HG03159 (cell line): ENCODE results near the gene KCNH1.
"Not testable (repeated sequence)": the region's sequence is repeated elsewhere in the genome, so short reads cannot be mapped to it uniquely, and the experiment has no call there.

Experiments used
- ATAC-seq: cut with Tn5 transposase; IDR thresholded peaks from one replicate; pipeline ENCODE4 v1.9.1; 2021; ENCODE audit warnings: mild to moderate bottlenecking, moderate library complexity; ENCODE audit not compliant: unreplicated experiment

KCNH1 gene

DNA sequence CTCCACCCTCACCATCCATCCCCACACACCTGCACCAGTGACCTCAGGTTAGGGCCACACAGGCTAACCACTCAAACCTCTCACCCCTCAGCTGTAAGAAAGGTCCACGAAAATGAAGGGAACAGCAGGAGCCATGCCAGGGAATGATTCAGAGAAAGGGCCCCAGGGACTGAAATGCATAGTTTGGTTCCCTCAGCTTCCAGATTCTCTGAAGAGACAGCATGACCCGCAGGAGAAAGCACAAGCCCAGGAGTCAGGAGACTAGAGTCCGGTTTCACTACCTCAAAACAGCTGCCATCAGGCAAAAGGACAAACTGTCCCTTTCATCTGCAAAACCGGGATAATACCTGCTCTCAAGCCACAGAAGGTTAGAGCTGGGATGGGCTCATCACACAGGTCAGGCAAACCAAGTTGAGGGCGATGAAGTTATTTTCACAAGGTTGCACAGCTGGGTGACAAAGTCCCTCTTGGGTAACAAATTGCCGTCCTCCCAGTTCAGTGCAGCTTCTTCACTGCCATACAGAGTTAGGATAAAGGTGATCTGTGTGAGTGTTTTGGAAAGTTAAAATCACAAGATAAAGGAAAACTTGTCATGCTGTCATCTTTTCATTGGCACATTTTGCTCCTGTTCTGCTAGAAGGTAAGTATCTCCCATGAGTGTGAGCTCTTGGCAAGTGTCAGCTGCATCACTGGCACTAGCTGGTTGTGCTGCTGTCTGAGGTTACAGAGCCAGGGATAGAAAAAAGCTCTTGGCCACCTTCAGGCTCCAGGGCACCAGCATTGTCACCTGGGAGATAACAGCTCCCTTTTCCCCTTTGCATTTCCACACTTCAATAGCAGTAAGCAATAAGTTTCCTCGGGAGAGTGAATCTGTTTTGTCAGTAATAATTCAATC, 120.4 kb downstream of the KCNH1 start:
- no peak for ATAC-seq

DNA sequence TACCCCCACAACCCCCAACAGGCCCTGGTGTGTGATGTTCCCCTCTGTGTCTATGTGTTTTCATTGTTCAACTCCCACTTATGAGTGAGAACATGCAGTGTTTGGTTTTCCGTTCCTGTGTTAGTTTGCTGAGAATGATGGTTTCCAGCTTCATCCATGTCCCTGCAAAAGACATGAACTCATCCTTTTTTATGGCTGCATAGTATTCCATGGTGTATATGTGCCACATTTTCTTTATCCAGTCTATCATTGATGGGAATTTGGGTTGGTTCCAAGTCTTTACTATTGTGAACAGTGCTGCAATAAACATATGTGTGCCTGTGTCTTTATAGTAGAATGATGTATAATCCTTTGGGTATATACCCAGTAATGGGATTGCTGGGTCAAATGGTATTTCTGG, 122.8 kb downstream of the KCNH1 start:
- ATAC-seq: not testable (repeated sequence)

- no peak for ATAC-seq
Measured at GRCh38 chr1:211009944-211010343, 124.0 kb downstream of the KCNH1 start.

DNA sequence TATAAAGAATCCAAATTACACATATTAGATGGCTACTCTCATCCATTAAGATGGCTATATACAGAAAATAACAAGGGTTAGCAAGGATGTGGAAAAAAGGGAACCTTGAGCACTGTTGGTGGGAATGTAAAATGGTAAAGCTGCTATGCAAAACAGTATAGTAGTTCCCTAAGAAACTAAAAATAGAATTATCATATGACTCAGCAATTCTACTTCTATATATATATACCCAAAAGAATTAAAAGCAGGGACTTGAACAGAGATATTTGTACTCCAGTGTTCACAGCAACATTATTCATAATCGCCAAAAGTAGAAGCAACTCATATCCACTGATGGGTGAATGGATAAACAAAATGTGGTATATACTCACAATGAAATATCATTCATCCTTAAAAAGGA, 126.1 kb downstream of the KCNH1 start:
- ATAC-seq: no peak

GRCh38 chr1:210995931-210996330, 138.0 kb downstream of the KCNH1 start:
- not testable (repeated sequence) for ATAC-seq

DNA sequence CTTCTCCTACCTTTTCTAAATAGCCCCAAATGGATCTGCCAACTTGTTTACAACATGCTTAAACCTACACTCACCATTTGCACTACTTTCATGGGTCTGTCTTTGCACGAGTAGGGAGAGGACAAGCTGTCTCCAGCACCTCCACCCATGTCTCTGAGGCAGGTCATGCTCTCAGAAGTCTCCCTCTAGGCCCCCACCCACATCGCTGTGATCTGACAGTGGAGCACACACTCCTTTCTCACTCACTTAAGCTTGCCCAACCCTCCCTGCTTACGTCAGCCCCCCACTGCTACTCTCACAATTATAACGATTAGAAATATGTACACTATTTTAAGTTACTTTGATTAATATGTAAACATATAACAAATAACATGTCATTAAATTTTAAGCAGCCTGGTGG, 141.1 kb downstream of the KCNH1 start:
- ATAC-seq: no peak

DNA sequence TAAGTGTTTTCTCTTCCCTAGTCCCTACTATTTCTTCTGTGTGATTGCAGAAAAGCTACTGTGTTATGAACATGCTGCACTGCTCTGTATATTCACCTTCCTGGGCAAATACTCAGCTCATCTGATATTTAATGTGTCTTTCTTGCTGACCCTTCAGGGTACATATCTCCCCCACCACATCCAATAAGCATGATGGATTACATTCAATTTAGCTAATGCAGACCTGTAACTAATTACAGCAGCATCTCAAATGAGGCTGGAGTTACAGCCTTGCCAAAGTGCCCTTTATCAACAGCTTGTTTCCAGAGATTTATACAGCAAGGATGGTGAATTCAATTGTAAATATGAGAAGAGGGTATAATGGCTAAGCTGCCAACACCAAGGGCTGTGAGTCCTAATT, 144.0 kb downstream of the KCNH1 start:
- ATAC-seq: no peak

- no peak for ATAC-seq
Measured at GRCh38 chr1:210981490-210981889, 152.5 kb downstream of the KCNH1 start.

DNA sequence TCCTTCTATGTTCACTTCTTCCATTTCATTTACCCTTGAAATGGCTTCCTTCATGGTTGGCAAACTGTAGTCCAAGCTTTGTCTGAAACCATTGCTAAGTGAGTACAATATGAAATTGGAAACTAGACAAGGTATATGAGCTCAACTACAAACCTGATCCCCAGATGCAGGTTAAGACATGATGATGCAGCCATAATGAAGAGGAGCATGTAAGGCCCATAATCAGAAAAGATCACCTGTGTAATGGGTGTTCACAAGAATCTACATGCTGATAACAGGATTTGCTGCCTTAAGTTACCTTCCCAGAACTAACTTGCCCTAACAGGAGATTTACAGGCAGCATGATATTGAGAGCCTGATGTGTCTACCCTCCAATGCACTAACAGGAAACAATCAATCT, 153.9 kb downstream of the KCNH1 start:
- ATAC-seq: no peak

DNA sequence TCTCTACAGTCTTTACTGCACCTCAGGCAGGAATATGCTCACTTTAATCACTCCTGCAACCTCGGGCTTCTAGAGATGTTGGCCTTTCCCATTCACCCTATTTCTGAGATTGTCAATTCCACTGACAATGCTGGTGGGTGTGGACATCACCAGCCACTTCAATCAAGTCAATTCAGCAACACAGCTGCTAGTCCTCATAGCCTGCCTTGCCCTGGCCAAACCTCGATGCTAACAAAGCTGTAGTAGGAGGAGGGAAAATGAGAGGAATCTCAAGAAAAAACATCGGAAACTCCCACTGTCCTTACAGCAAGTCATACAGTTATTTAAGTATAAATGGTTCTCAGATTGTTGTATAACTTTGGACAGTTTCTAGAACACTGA, 155.0 kb downstream of the KCNH1 start:
- ATAC-seq: no peak

GRCh38 chr1:210978316-210978973, 155.5 kb downstream of the KCNH1 start:
- no peak for ATAC-seq

GRCh38 chr1:210951279-210951678, 182.7 kb downstream of the KCNH1 start:
- ATAC-seq: no peak

- peak; percentile 91 for ATAC-seq
Measured at GRCh38 chr1:210949940-210950546, 183.9 kb downstream of the KCNH1 start.

GRCh38 chr1:210949489-210949888, 184.5 kb downstream of the KCNH1 start:
- ATAC-seq: no peak

- no peak for ATAC-seq
Measured at GRCh38 chr1:210949039-210949438, 184.9 kb downstream of the KCNH1 start.

GRCh38 chr1:210944252-210944651, 189.7 kb downstream of the KCNH1 start:
- ATAC-seq: no peak

DNA sequence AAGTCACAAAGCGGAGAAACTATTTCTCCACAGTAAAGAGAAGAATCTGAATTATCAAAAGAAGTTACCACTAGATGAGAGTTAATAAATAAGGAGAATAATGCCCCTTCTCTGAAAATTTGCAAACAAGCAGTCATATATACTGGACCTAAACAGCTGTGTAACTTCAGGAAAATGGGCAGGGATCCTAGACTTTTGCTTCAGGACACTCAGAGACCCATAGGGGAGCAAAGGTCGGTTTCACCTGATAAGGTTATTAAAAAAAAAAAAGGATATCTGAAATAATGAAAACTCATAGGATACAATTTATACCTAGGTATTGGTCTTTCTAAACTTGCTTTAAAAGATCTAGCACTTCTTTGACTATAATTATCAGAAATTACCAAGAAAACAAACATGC, 191.4 kb downstream of the KCNH1 start:
- ATAC-seq: no peak

DNA sequence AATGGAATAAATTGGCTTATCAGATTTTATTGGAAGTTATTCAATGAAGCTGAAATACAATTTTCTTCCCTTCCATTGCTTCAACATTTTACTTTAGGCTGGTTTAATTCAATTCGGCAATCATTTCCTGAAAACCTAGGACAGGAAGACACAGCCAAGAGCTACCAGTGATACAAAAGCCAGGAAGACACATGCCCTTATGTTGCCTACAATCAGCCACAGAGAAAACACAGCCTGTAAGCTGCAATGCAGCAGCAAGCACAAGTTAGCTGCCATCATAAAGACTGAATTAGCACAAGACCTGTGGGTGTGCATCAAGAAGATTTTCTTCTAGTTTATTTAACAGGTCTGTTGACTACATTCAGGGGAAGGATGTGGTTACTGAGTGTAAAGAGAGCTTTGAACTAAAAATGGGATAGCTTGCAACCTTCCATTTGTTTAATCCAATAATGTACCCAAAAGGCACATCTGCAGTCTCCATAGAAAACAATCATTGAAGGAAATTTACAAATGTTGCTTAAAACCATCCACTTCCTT, 193.8 kb downstream of the KCNH1 start:
- ATAC-seq: no peak

DNA sequence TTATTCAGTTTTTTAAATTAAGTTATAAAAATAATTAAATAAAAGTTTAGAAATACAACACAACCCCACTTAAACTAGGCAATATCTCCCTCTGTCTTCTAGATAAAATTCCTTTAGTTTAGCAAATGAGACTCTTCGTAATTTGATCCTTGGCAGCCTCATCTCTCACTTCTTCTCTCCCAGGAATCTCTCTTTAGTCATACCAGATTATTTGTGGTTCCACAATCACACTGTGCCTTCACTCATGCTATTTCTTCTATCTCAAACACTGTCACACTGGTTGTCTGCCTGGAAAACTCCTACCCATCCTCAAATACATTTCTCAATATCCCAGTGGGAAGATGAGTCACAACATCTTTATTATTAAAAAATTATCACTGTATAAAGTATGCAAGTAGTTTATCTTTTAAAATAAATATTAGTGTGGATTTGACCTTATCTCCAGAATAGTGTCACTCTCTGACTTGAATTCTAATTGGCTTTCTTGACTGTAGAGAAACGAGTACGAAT, 195.5 kb downstream of the KCNH1 start:
- no peak for ATAC-seq

GRCh38 chr1:210937846-210938245, 196.1 kb downstream of the KCNH1 start:
- ATAC-seq: no peak

DNA sequence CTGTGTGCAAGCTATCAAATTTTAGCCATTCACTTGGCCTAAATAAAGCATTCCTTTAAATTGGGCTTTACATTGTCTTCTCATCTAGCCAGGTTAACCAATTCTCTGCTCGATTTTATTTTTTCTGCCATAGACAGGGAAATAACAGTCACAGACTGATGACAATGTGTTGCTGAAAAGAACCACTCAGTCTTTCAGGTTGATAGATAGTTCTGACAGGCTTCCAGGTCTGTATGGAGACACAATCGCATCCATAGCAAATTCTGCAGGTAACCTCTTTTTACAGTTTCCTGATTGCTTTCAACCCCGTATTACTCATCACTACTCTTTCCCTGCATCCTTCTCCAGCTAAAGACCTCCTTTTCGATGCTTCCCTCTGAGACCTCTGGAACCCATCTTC, 198.0 kb downstream of the KCNH1 start:
- ATAC-seq: no peak
